ENCODE measurements around the gene PLD6.
"Not testable (repeated sequence)": the region's sequence is repeated elsewhere in the genome, so short reads cannot be mapped to it uniquely, and the experiment has no call there.

PLD6 gene, protein sequence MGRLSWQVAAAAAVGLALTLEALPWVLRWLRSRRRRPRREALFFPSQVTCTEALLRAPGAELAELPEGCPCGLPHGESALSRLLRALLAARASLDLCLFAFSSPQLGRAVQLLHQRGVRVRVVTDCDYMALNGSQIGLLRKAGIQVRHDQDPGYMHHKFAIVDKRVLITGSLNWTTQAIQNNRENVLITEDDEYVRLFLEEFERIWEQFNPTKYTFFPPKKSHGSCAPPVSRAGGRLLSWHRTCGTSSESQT

DNA sequence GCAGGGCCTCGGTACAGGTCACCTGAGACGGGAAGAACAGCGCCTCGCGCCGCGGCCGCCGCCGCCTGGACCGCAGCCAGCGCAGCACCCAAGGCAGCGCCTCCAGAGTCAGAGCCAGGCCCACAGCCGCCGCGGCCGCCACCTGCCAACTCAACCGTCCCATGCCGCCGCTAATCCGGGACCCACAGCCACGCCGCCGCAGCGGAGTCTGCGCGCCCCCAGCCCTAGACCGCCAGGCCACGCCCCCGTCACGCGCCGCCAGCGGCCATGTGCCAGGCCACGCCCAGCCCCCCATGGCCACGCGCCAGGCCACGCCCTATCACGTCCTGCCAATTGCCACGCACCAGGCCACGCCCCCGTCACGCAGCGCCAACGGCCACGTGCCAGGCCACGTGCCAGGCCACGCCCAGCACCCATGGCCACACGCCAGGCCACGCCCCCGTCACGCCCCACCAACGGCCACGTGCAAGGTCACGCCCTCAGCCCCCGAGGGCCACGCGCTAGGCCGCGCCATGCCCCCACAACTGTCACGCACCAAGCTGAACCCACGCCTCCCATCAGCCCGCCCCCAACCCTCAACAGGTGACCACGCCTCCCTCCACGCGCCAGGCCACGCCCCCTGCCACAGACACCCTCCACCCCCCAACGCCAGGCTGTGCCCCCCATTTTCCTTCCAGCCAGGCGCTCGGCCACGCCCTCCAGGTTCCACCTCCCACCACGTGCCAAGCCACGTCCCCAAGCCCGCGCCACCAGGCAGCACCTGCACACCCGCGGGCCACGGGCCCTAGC, at the start of gene PLD6:
Gene PLD6, minus strand, starts transcription at position 210 of the 789 bp plus-strand sequence. Its CDS starts 47 bp downstream, at position 163.
- no peak for DNase-seq (ENCODE audit: low read depth, low spot score)

DNA sequence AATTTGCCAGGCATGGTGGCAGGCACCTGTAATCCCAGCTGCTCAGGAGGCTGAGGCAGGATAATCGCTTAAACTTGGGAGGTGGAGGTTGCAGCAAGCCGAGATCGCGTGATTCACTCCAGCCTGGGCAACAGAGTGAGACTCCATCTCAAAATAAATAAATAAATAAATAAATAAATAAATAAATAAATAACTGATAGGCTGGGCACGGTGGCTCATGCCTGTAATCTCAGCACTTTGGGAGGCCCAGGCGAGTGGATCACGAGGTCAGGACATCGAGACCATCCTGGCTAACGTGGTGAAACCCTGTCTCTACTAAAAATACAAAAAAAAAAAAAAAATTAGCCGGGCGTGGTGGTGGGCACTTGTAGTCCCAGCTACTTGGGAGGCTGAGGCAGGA, 49.6 kb upstream of the PLD6 start:
- DNase-seq (ENCODE audit: low read depth, low spot score): not testable (repeated sequence)

DNA sequence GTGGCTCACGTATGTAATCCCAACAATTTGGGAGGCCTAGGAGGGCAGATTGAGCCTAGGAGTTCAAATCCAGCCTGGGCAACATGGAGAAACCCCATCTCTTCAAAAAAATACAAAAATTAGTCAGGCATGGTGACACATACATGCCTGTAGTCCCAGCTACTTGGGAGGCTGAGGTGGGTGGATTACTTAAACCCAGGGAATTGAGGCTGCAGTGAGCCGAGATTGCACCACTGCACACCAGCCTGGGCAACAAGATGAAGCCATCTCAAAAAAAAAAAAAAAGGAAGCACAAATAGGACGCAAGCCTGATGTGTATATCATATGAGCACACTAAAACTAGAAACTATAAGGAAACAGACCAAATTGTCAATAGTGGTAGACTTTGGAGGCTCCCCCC, 47.9 kb upstream of the PLD6 start:
- DNase-seq (ENCODE audit: low read depth, low spot score): no peak

DNA sequence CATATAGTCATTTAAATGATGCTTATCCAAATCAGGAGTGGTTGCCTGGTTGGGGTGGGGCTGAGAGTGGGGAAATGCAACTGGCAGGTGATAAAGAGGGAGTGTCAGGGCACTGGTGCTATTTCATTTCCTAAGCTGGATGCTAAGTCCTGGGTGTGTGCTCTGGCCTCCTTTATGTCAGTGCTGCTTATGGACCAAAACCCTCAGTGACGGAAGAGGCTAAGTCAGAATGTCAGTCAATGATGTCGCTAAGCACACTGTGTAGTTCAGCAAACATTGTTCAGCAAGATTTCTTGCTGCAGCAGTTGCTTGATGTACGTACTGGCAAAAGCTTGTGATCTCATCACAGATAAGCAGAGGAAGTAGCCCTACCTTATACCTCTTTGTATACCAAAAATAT, 47.3 kb upstream of the PLD6 start:
- DNase-seq (ENCODE audit: low read depth, low spot score): no peak

DNA sequence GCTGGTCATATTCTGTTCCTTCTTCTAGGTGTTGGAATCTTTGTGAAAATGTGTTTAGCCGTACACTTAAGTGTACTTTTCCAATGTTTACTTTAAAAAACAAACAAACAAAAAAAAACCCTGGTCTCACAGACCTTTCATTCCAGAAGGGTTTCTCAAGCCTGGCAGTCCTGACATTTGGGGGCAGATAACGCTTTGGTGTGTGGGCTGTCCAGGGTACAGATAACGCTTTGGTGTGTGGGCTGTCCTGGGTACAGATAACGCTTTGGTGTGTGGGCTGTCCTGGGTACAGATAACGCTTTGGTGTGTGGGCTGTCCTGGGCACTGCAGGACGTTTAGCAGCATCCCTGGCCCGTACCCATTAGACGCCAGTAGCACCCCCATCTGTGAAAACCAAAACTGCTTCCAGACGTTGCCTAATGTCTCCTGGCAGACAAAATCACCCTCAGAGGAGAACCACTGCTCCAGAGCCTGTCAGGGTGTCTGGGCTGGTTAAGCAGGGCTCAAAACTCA, 46.1 kb upstream of the PLD6 start:
- DNase-seq (ENCODE audit: low read depth, low spot score): no peak

DNA sequence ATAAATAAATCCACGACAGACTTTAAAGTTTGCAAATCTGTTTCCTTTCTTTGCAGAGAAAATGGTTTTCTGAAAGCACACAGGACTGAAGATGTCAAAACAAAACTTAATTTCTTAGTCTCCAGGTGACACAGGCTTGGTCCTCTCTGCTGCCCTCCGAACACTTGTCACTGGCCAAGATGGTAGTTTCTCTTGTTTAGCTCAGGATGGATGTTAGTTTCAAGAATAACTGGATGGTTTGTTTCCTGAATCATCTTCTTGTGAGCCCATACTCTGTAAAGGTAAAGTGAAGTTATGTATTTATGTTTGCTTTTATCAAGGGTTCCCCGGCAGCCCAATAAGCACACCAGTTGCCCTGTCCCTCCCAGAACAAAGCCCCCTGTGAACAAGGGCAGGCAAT, 40.7 kb upstream of the PLD6 start:
- no peak for DNase-seq (ENCODE audit: low read depth, low spot score)

DNA sequence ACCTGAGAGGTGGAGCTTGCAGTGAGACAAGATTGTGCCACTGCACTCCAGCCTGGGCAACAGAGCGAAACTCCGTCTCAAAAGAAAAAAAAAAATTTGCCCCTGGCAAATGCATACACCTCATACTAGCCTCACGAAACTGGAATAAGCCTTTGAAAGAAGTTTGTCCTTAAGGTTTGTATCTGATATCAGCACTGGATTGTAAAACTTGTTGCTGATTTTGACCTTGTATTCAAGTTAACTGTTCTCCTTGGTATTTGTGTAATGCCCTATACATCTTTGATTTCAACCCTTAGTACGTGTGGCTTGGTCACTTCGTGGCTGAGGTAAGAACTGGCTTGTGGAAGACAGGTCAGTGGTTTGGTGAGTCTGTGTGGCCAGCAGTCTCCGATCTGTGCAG, 37.0 kb upstream of the PLD6 start:
- DNase-seq (ENCODE audit: low read depth, low spot score): no peak

DNA sequence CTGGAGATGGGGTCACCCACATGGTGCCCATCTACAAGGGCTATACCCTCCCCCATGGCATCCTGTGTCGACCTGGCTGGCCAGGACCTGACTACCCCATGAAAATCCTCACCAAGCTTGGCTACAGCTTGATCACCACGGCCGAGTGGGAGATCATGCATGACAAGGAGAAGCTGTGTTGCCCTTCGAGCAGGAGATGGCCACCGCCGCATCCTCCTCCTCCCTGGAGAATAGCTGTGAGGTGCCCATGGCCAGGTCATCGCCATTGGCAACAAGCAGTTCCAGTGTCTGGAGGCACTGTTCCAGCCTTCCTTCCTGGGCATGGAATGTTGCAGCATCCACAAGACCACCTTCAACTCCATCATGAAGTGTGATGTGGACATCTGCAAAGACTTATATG, 36.1 kb upstream of the PLD6 start:
- no peak for DNase-seq (ENCODE audit: low read depth, low spot score)

DNA sequence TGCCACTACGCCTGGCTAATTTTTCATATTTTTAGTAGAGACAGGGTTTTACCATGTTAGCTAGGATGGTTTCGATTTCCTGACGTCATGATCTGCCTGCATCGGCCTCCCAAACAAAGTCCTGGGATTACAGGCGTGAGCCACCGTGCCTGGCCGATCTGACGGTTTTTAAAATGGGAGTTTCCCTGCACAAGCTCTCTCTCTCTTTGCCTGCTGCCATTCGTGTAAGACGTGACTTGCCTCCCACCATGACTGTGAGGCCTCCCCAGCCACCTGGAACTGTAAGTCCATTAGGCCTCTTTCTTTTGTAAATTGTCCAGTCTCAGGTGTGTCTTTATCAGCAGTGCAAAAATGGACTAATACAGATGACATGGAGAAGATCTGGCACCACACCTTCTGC, 35.5 kb upstream of the PLD6 start:
- DNase-seq (ENCODE audit: low read depth, low spot score): no peak

DNA sequence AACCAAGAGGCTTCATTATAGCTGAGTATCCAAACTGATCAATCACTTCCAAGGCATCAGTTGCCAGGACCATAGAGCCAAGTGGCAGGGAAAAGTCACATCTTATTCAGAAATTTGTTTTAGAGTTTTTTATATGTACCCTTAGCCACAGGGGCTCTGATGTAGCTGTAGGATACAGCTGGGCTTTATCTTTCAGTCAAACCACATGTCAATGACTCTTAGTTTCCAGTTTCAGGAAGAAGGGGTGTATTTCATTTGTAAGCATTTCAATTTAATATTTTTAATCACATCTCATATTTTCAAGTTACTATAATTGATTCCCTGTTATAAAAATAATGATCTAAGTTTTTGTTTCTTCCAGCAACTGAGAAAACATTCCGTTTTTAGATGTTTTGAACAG, 33.7 kb upstream of the PLD6 start:
- no peak for DNase-seq (ENCODE audit: low read depth, low spot score)

DNA sequence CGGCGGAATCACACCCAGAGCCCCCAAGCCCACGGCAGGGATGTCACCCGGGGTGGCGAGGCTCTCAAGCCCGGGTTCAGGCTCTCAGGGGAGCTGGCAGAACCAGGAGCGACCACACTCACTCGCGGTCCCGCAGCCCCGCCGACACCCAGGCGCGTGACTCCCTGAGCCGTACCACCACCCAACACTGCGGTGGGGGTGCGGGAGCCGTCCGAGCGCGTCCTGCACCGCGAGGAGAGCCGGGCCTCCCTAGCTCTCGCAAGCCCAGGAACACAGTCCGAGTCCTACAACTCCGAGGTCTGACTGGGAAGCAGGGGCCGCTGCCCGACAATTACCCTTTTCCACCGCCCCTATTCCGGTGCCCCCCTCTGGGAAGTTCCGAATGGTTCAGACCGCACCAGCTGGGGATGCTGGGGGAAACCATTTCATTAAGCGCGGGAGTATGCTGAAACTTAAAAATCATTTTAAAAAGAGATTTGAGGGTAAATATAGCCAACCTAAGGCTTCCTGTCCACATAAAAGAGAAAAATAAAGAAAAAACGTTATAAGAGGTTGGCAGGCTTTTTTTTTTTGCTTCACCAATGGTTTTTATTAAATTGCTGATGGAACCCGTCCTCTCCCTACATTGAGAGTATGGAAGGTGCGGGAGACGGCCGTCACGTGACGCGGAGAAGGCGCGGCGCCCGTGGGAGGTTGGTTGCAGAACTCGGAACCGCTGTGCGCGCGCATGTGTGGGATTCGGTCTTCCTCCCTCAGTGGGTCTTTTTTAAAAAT, 31.1 kb upstream of the PLD6 start, which contains the start of gene FLCN:
Gene FLCN, minus strand, starts transcription at position 143 of the 774 bp plus-strand sequence. CDS start 9,031 bp downstream, outside the sequence.
- peak; percentile 79 for DNase-seq (ENCODE audit: low read depth, low spot score)

DNA sequence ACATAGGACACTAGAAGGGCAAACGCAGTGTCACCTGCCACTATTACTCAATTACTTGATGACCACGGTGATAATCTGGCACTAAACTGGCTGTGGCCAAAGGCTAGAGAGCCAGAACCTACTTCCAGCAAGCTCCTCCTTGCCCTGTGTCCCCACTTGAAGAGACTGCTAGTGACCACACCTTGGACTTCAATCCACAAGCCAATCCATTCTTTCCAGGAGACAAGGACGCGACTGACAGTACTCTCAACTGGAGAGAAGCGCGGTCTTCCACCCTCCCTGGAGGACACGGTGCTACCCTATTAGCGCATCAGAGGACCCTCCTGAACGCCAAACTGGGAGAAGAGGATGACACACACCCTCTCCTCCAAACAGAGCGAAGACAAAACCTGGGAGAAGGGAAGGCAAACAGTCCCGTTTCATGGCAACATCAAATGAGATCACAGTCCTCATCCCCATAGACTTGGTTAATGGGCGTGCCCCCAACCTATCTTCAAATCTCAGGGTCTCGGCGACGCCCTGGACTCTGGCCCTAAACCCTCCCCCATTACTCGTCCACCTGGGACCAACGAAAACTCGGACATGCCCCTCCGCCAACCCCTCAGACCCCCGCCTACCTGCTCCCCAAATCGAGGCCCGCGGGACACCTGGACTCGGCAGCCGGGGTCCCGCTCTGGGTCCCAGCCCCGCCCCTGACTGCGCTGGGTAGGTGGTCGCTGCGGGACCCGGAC, 30.3 kb upstream of the PLD6 start:
- DNase-seq (ENCODE audit: low read depth, low spot score): peak; percentile 30

DNA sequence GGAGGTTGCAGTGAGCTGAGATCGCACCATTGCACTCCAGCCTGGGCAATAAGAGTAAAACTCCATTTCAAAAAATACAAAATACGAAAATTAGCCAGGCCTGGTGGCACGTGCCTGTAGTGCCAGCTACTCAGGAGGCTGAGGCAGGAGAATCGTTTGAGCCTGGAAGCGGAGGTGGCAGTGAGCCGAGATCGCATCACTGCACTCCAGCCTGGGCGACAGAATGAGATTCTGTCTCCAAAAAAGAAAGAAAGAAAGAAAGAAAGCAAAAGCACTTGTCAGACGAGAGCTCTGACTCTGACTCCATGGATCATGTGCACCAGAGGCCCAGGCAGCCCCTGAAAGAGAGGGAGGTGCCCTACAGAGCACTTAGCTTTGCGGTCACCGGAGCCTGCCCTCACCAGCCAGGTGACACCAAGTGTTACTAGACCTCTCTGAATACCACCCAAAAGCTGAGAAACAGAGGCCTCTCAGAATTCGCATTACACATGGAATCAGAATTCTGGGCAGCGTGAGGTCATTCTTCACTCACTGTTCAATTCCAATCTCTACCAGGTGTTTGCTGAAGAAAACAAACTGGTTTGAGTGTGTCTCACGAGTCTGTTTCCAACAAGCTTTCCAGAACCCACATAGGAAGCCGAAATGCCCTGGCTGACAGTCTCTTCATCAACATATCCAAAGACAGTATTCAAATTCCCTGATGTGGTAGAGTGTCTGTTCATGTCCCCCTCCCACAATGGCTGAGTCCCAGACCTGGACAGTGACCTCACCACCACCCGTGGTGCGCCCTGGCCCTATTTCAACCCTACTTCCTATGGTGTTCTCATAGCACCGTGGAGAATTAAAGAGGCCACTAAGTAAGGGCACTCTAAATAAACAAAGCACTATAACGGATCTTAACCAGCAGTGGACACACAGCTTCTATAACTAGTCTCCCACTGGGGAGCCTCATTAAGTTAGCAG, 29.4 kb upstream of the PLD6 start:
- no peak for DNase-seq (ENCODE audit: low read depth, low spot score)

DNA sequence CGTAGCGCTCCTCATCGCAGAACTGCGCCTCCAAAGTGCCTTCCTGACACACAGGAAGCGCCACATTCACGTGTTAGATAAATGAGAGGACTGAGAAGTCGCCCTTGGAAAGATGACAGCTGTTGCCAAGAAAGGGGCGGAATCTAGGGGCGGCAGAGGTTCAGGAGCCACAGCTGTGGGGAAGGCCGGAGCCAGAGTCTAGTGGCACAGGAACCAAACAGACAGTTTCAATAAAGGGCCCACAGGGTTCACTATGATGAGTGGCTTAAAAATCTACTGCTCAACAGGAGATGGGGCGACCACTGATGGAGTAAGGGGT, 26.1 kb upstream of the PLD6 start:
- DNase-seq (ENCODE audit: low read depth, low spot score): no peak

DNA sequence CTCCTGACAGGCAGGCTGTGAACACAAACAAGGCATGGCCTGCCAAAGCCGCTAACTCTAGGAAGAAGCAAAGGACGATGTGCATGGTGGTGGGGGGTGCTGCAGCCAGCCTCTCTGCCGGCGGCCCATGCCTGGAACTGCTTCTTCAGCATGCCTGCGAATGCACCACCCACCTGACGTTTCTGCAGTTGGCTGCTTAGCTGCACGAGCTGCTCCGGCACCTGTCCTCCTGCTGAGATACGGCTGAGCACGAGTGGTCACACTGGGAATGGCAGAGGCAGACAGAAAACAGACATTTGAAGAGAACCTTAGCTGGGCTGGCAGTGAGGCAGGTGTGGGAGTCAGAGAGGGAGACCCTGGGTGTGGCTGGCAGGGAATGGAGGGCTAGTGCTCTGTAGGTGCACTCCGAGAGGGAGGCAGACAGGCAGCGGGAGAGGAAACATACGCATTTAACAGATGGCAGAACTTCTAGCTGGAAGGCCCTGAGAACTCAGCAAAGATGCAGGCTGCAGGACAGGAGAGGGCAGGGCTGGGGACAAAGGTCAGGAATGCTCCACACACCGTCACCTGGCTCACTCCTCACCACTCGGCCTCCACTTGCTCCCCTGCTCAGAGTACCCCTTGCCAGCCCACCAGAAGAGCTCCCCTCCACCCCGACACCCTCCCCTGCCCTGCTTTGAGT, 25.6 kb upstream of the PLD6 start:
- DNase-seq (ENCODE audit: low read depth, low spot score): no peak

DNA sequence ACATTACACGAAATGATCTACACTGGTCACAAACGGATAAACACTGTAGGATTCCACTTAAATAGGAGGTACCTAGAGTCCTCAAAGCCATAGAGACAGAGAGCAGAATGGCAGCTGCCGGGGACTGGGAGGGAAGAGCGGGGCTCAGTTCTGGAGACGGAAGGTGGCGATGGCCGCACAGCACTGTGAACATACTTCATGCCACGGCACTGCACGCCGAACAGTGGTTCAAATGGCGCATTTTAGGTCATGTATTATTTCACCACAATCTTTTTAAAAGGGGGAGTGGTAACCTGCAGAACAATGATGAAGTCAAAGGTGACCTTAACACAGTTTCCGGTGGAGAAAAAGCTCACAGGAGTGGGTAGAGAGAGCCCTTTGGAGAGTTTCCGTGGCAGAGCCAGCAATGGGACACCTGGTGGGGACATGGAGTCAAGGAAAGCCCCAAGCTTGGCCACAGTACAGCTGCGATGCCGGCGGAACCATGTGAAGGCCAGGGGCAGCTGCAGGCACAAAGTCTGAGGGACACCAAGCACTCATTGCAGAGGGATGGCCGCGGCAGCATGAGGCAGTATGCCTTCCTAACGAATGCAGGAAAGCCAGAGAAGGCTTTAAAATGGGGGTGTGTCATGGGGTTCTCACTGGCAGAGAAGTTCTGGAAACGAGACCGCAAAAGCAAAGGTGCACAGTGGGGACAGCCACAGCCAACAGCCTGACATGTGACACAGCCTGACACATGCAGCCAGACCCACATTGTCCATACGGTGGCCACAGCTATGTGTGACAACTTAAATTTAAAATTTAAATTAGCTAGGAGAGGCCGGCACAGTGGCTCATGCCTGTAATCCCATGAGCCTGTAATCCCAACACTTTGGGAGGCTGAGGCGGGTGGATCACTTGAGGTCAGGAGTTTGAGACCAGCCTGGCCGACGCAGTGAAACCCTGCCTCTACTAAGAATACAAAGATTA, 23.6 kb upstream of the PLD6 start:
- no peak for DNase-seq (ENCODE audit: low read depth, low spot score)

DNA sequence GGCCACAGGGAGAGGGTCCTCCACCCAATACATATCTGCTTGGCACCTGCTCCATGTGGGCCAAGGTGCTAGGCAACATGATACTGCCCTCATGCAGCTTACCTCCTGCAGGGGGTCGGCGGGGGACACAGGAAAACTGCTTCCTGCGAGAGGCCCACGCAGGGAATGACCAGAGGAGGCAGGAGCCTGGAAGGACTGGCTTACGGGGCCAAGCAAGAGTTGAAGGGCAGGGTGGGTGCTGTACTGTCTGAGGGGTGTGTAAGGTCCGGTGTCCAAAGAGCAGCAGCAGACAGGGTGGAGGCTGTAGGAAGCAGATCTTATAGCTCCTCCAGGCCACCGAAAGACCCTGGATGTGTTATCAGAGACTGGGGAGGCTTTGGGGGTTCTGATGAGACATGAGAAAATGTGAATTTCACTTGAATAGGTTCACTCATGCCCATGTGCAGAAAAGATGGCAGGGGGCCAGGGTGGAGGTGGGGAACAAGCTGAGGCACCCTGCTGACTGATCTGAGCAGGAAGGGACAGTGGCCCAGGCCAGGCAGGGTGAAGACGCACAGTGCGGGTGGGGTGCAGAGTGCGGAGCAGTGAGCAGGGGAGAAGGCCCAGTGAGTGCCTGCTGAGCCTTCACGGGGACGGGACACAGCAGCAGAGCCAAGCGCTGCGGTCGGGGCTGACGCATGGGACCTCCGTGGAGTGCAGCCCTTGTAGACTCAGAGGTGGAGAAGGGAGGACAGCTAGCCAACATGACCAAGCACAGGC, 22.6 kb upstream of the PLD6 start:
- no peak for DNase-seq (ENCODE audit: low read depth, low spot score)
